GM12878 (cell line): Measurements from ENCODE around the gene MAFG. TPM values are rescaled to one million over a fixed set of nuclear protein-coding genes. Genes with fewer than 3 reads are reported as not detected.

Experiments used
- BACH1 ChIP-seq: fragments of 450-650 bp; IDR thresholded peaks from 2 replicates; pipeline ENCODE4 v1.6.1; 2017; ENCODE audit warnings: mild to moderate bottlenecking, borderline replicate concordance
- IKZF1 ChIP-seq: fragments of 450-650 bp; conservative IDR thresholded peaks from 2 replicates; pipeline ENCODE4 v1.6.1; 2017; ENCODE audit warnings: antibody characterized with exemption, mild to moderate bottlenecking
- LARP7 ChIP-seq: fragments of 450-650 bp; IDR thresholded peaks from 2 replicates; pipeline ENCODE4 v1.6.1; 2017; ENCODE audit warnings: mild to moderate bottlenecking
- RAD21 ChIP-seq: IDR thresholded peaks from 2 replicates; pipeline ENCODE4 v1.6.1; 2011; ENCODE audit warnings: mild to moderate bottlenecking, low read depth, low read length, moderate library complexity; ENCODE audit not compliant: insufficient read depth
- ZBTB4 ChIP-seq: fragments of 450-650 bp; formaldehyde crosslinking; IDR thresholded peaks from 2 replicates; pipeline ENCODE4 v1.4.0; 2022; ENCODE audit warnings: mild to moderate bottlenecking, moderate library complexity
- polyA plus RNA-seq, 11 experiments: library from polyadenylated mRNA; depleted of rRNA in 4 of 11; unstranded in 6 of 11; stranded (reverse) in 5 of 11; fragments of >200 nt; fragmentation: Nextera tagmentation in 4 of 11; fragmentation: Illumina TruSeq in 1 of 11; extraction: Ambion mirVana in 4 of 11; extraction: Trizol in 1 of 11; gene quantifications; 1 replicate in 1 of 11; 2 replicates in 10 of 11; pipeline versions ENCODE4 v1.2.1 to v1.2.3, GENCODE V29; 2011 to 2016; ENCODE audit warnings: inconsistent platforms in 2 of 11, missing spikeins in 2 of 11, low read depth in 1 of 11
- total RNA-seq, 4 experiments: library from RNA; depleted of rRNA in 3 of 4; stranded (reverse); fragments of >200 nt in 3 of 4; fragmentation: Illumina TruSeq in 1 of 4; extraction: Trizol in 1 of 4; gene quantifications; 2 replicates each; pipeline versions ENCODE4 v1.2.1 to v1.2.3, GENCODE V29; 2013 to 2021

The MAFG gene
- total and polyA plus RNA-seq, 10 of the 15 experiments (the other 5 are each of a cell fraction or from before 2014, with no cell fraction given) = 0.48 to 20.1 (median 7.6) TPM

GRCh38 chr17:81870131-81870980, 57.2 kb downstream of the MAFG start (continued):
- TF ChIP-seq BACH1 = peak; percentile 70
- TF ChIP-seq RAD21 = no peak
- peak; percentile 29 for TF ChIP-seq IKZF1
- TF ChIP-seq LARP7 = peak; percentile 79
- no peak for TF ChIP-seq ZBTB4 (CRISPR knock-in tag)
